BE2C (cell line): ENCODE results near the gene TCERG1L.

ENCODE experiments used
- DNase-seq: peaks from one replicate; pipeline ENCODE4 v3.0.0-alpha.2; 2020
- H3K27me3 ChIP-seq: fragments of 250-450 bp; sonication (Bioruptor Pico); 2 replicates; pipeline ENCODE4 v1.5.1; 2020; ENCODE audit warnings: mild to moderate bottlenecking
- H3K36me3 ChIP-seq: fragments of 250-450 bp; sonication (Bioruptor Pico); 2 replicates; pipeline ENCODE4 v1.5.1; 2020; ENCODE audit warnings: mild to moderate bottlenecking
- H3K4me1 ChIP-seq: fragments of 250-450 bp; sonication (Bioruptor Pico); 2 replicates; pipeline ENCODE4 v1.5.1; 2020
- H3K4me3 ChIP-seq: 2 replicates; pipeline ENCODE4 v1.5.1; 2011; ENCODE audit warnings: low read depth, low read length
- H3K9me3 ChIP-seq: fragments of 250-450 bp; sonication (Bioruptor Pico); 2 replicates; pipeline ENCODE4 v1.5.1; 2020
- TF ChIP-seq, protein P1 (sequence below): IDR thresholded peaks from 2 replicates; pipeline ENCODE4 v1.5.1; 2012; ENCODE audit warnings: mild to moderate bottlenecking, low read depth, low read length

Gene TCERG1L

GRCh38 chr10:131215776-131216175, 95.7 kb downstream of the TCERG1L start:
- no peak for DNase-seq
- Histone ChIP-seq H3K27me3 (no peaks in the 10 kb centered on the region), H3K4me3 (no peak overlapping the region), H3K9me3 (no peaks in the 10 kb centered on the region), H3K4me1 (no peaks in the 10 kb centered on the region), H3K36me3 (no peaks in the 10 kb centered on the region)
- TF ChIP-seq, protein P1, sequence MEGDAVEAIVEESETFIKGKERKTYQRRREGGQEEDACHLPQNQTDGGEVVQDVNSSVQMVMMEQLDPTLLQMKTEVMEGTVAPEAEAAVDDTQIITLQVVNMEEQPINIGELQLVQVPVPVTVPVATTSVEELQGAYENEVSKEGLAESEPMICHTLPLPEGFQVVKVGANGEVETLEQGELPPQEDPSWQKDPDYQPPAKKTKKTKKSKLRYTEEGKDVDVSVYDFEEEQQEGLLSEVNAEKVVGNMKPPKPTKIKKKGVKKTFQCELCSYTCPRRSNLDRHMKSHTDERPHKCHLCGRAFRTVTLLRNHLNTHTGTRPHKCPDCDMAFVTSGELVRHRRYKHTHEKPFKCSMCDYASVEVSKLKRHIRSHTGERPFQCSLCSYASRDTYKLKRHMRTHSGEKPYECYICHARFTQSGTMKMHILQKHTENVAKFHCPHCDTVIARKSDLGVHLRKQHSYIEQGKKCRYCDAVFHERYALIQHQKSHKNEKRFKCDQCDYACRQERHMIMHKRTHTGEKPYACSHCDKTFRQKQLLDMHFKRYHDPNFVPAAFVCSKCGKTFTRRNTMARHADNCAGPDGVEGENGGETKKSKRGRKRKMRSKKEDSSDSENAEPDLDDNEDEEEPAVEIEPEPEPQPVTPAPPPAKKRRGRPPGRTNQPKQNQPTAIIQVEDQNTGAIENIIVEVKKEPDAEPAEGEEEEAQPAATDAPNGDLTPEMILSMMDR = no peak

- TF ChIP-seq, protein P1 = no peak
- no peaks in the 10 kb centered on the region for H3K27me3 ChIP-seq
- H3K36me3 ChIP-seq = no peaks in the 10 kb centered on the region
- no peak for DNase-seq
- no peaks in the 10 kb centered on the region for H3K4me1 ChIP-seq
- no peaks in the 10 kb centered on the region for H3K9me3 ChIP-seq
- no peak overlapping the region for H3K4me3 ChIP-seq
These were observed 96.8 kb downstream of the TCERG1L start for GRCh38 chr10:131214521-131215244.

DNA sequence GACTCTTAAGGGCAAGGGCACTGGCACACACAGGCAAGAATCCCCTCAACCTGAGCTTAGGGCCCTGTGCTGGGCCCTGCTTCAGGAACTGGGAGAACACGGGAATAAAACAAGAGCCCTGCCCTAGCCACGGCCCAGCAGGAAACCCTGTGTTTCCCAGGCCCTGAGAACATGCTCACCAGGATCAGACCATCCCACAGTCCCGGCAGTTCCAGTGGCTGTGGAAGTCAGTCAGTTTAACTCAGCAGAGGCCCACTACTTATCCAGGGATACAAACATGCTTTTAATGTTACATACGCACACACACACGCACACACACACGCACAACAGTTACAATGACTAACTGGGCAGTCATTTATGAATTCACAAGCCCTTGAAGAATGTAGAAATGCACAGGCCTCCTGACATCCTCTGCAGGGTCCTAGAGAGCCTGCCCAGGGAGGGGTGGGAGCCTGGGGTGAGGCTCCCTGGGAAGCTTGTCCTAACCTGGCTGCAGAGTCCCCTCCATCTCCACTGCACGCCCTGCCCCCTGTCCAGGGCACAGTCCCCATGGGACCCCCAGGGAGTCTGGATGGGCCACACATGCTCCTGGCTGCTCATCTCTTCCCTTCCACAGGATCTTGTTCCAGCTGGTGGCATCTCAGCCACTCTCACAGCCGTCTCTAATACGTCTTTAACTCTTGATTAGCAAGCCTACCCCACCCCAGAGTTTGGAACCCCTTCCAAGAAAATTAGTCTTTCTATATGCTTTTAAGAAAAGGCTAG, 97.6 kb downstream of the TCERG1L start:
- Histone ChIP-seq H3K36me3 (no peaks in the 10 kb centered on the region), H3K9me3 (no peaks in the 10 kb centered on the region), H3K27me3 (no peaks in the 10 kb centered on the region), H3K4me3 (no peak overlapping the region), H3K4me1 (no peaks in the 10 kb centered on the region)
- TF ChIP-seq, protein P1 = no peak
- DNase-seq = no peak

GRCh38 chr10:131212763-131213325, 98.7 kb downstream of the TCERG1L start:
- H3K27me3 ChIP-seq = no peaks in the 10 kb centered on the region
- TF ChIP-seq, protein P1 = no peak
- no peaks in the 10 kb centered on the region for H3K9me3 ChIP-seq
- no peak overlapping the region for H3K4me3 ChIP-seq
- no peak for DNase-seq
- no peaks in the 10 kb centered on the region for H3K36me3 ChIP-seq
- H3K4me1 ChIP-seq = no peaks in the 10 kb centered on the region

GRCh38 chr10:131211965-131212619, 99.4 kb downstream of the TCERG1L start:
- Histone ChIP-seq H3K36me3 (no peaks in the 10 kb centered on the region), H3K4me1 (no peaks in the 10 kb centered on the region), H3K27me3 (no peaks in the 10 kb centered on the region), H3K4me3 (no peak overlapping the region), H3K9me3 (no peaks in the 10 kb centered on the region)
- TF ChIP-seq, protein P1 = no peak
- DNase-seq = no peak
